Measurements from ENCODE around the gene PKN1.

DNA sequence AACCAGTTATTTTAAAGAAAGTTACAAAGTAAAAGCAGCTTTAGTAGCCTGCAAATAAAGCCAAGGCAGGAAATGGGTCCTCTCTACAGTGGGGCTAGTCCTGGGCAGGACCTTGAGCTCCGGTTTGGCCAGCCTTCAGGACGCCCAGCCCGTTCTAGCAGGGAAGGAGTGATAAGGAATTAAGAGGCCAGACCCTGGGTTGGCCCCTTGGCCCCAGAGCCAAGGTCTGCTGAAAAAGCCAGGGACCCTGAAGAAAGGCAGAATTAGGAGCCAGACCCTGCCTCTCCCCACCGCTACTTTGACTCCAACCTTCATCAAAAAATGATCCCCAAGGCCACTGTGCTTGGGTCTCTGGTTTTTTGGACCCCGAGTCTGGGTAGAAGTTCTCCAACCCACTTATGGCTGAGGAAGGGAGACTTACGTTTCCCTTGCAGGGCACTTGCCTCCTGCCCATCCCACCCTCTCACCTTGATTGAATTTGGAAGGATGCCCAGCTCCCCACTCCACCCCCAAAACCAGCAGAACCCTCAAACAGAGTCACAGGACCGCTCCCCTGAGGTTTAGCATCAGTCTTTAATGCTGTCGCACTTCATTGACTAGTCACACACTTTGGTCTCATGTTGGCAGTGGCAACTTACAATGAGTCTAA lies 81.2 kb downstream of the PKN1 start:
- TF ChIP-seq CTCF (IDR thresholded peaks at IDR 0.05) (no peak), POLR2A (IDR thresholded peaks at IDR 0.05) (no peak)

Measured in uterus (tissue), 2 donors.